Right lobe of liver (tissue), 6 donors: ENCODE results near the gene MYBL2. TPM values are rescaled to one million over a fixed set of nuclear protein-coding genes. Genes with fewer than 3 reads are reported as not detected.

Source experiments
- ATAC-seq, 4 donors: fragments of 200-7000 bp; cut with Tn5 transposase; one replicate each; pipeline ENCODE4 v1.9.1; 2020; ENCODE audit warnings: mild to moderate bottlenecking in 4 of 4, moderate library complexity in 4 of 4
- DNase-seq, 3 donors: peaks; one replicate each; pipeline ENCODE4 v3.0.0-alpha.2; 2020
- H3K27ac ChIP-seq, 3 donors: fragments of 200-600 bp; one replicate each; pipeline ENCODE4 v1.8.0; 2022
- H3K27me3 ChIP-seq, 2 donors: fragments of 200-600 bp; one replicate each; pipeline ENCODE4 v1.8.0; 2022
- H3K36me3 ChIP-seq, 4 donors: fragments of 200-600 bp; sonication (generic) in 1 of 4; one replicate each; pipeline versions ENCODE4 v1.5.1 to v1.8.0; 2017 to 2022; ENCODE audit warnings: control low read depth in 1 of 4
- H3K4me1 ChIP-seq, 4 donors: fragments of 200-600 bp; sonication (generic) in 1 of 4; one replicate each; pipeline versions ENCODE4 v1.5.1 to v1.8.0; 2017 to 2022; ENCODE audit warnings: control low read depth in 1 of 4
- H3K4me3 ChIP-seq, 3 donors: fragments of 200-600 bp; one replicate each; pipeline ENCODE4 v1.8.0; 2022
- H3K9me3 ChIP-seq, 4 donors: fragments of 200-600 bp; sonication (generic) in 1 of 4; one replicate each; pipeline versions ENCODE4 v1.5.1 to v1.8.0; 2017 to 2022; ENCODE audit warnings: control low read depth in 1 of 4
- CTCF ChIP-seq, 4 donors: fragments of 200-600 bp in 3 of 4; fragments of 450-650 bp in 1 of 4; IDR thresholded peaks; one replicate each; pipeline versions ENCODE4 v1.5.1 to v1.8.0; 2016 to 2022; ENCODE audit warnings: antibody characterized with exemption in 4 of 4, mild to moderate bottlenecking in 2 of 4
- POLR2A ChIP-seq: fragments of 450-650 bp; IDR thresholded peaks from one replicate; pipeline ENCODE4 v1.6.1; 2017; ENCODE audit warnings: antibody characterized with exemption, mild to moderate bottlenecking
- WGBS: methylation state at CpG from one replicate; pipeline ENCODE4 v1.1.6; 2018; ENCODE audit warnings: low coverage, low lambda C conversion rate; ENCODE audit not compliant: insufficient coverage; ENCODE audit errors: missing lambda C conversion rate; 5-methylcytosine and 5-hydroxymethylcytosine counted together
- intact Hi-C, 2 donors: fragments of 100-400 bp; cut with DNase I; formaldehyde crosslinking; loops; one replicate each; pipeline versions ENCODE4 v1.11.2 to v1.14.1; 2022
- total RNA-seq, 6 experiments: library from RNA; depleted of rRNA in 2 of 6; stranded (reverse); fragments of >200 nt in 2 of 6; fragmentation: NEBNext Ultra II Directional in 3 of 6; extraction: Animal tissue kit (Norgen Biotek cat#: 25700) in 3 of 6; gene quantifications; one replicate each; pipeline versions ENCODE4 v1.1.0 to v1.2.4, GENCODE V29; 2016 to 2023
- donor health status: DM: no; HTN: yes; CAD: no.
- donor health status: DM: no; HTN: no; CAD: no.
- donor health status: DM: no; HTN: no; CAD: no.
- donor health status: DM: no; HTN: yes; CAD: no.
- donor health status: DM: no; HTN: yes; CAD: no.

Gene MYBL2
- total RNA-seq, 6 experiments from 2014 or later, result 0.44 to 3.5 (median 1.8) TPM; not detected in 1

- H3K27ac ChIP-seq, result no peak overlapping the region
- no peaks in the 10 kb centered on the region for H3K27me3 ChIP-seq
- intact Hi-C loops, result no loop called here
- H3K4me1 ChIP-seq, result peaks cover 0 to 6% (median 0%) of the 10 kb centered on the region in 4 donors
- no peak for TF ChIP-seq POLR2A
- no peak for TF ChIP-seq CTCF (IDR thresholded peaks at IDR 0.05)
- H3K9me3 ChIP-seq, result no peaks in the 10 kb centered on the region
- WGBS, result 73% methylated on average over 4 of the region's 6 CpGs
- ATAC-seq (no peak), DNase-seq (no peak)
- H3K36me3 ChIP-seq, result no peaks in the 10 kb centered on the region
- no peak overlapping the region for H3K4me3 ChIP-seq
These were observed 8.0 kb upstream of the MYBL2 start for GRCh38 chr20:43658723-43659419.

- DNase-seq (no peak), ATAC-seq (no peak)
- H3K4me3 ChIP-seq, result no peak overlapping the region
- H3K27ac ChIP-seq, result no peak overlapping the region
- intact Hi-C loops, result loop anchor here in 1 of 2 donors (10.0 kb wide), 1 partner anchor 118 kb away; no protein-coding TSS in a partner anchor
- H3K4me1 ChIP-seq, result peaks cover 0 to 2% (median 0%) of the 10 kb centered on the region in 4 donors
- H3K27me3 ChIP-seq, result no peaks in the 10 kb centered on the region
- H3K9me3 ChIP-seq, result no peaks in the 10 kb centered on the region
- 0% methylated on average over 1 of the region's 2 CpGs for WGBS
- no peak for TF ChIP-seq CTCF (IDR thresholded peaks at IDR 0.05)
- no peak for TF ChIP-seq POLR2A
- no peaks in the 10 kb centered on the region for H3K36me3 ChIP-seq
These were observed 3.8 kb upstream of the MYBL2 start for GRCh38 chr20:43662943-43663655.

GRCh38 chr20:43665466-43666176, 1.3 kb upstream of the MYBL2 start:
- ATAC-seq, result no peak
- Histone ChIP-seq H3K27me3 (no peaks in the 10 kb centered on the region), H3K36me3 (no peaks in the 10 kb centered on the region), H3K4me1 (no peaks in the 10 kb centered on the region), H3K4me3 (no peak overlapping the region), H3K9me3 (no peaks in the 10 kb centered on the region), H3K27ac (no peak overlapping the region)
- intact Hi-C loops, result loop anchor here in 1 of 2 donors (10.0 kb wide), 1 partner anchor 121 kb away; no protein-coding TSS in a partner anchor
- TF ChIP-seq CTCF (IDR thresholded peaks at IDR 0.05) (no peak), POLR2A (no peak)
- WGBS, result 74% methylated on average over 6 of the region's 6 CpGs
- DNase-seq, result no peak

GRCh38 chr20:43667341-43668132, 623 bp downstream of the MYBL2 start:
- no peaks in the 10 kb centered on the region for H3K4me1 ChIP-seq
- no peaks in the 10 kb centered on the region for H3K36me3 ChIP-seq
- H3K27me3 ChIP-seq, result no peaks in the 10 kb centered on the region
- H3K27ac ChIP-seq, result no peak overlapping the region
- ATAC-seq, result no peak
- intact Hi-C loops, result loop anchor here in 1 of 2 donors (10.0 kb wide), 1 partner anchor 123 kb away; no protein-coding TSS in a partner anchor
- TF ChIP-seq POLR2A (no peak), CTCF (IDR thresholded peaks at IDR 0.05) (no peak)
- H3K4me3 ChIP-seq, result peak overlapping the region in 1 of 3 donors; percentile 54
- 6% methylated on average over 9 of the region's 34 CpGs for WGBS
- peak in 1 of 3 donors; percentile 25 for DNase-seq
- H3K9me3 ChIP-seq, result no peaks in the 10 kb centered on the region
